ENCODE data around the gene RBBP8.
A peak's percentile ranks its signal among the peaks of the same experiment; 100 is the strongest.

- TF ChIP-seq CTCF (IDR thresholded peaks at IDR 0.05; ENCODE audit: poor library complexity) (peak; percentile 66), EZH2 (IDR thresholded peaks at IDR 0.05; ENCODE audit: borderline replicate concordance) (no peak), EZH2phosphoT487 (IDR thresholded peaks at IDR 0.05; ENCODE audit: low read depth, severe bottlenecking, unreplicated experiment) (no peak)
Observed at GRCh38 chr18:22983175-22983574, 50.0 kb downstream of the RBBP8 start.

Data from hepatocyte (in vitro differentiated cells).